Peyer's patch (tissue), 4 donors: ENCODE results near the gene ACOT9.

Experiments used
- CTCF ChIP-seq, 6 experiments: fragments of 450-650 bp in 4 of 6; fragments of 200-600 bp in 2 of 6; sonication (generic) in 1 of 6; IDR thresholded peaks; one replicate each; pipeline ENCODE4 v1.5.1; 2017 to 2019; ENCODE audit warnings: antibody characterized with exemption in 6 of 6, mild to moderate bottlenecking in 3 of 6, moderate library complexity in 1 of 6
- POLR2A ChIP-seq, 2 donors: fragments of 450-650 bp; IDR thresholded peaks; one replicate each; pipeline ENCODE4 v1.5.1; 2017; ENCODE audit warnings: antibody characterized with exemption in 2 of 2, mild to moderate bottlenecking in 2 of 2, moderate library complexity in 2 of 2

GRCh38 chrX:23787745-23788118 lies 44.7 kb upstream of the ACOT9 start:
- TF ChIP-seq CTCF (IDR thresholded peaks at IDR 0.05) (no peak), POLR2A (IDR thresholded peaks at IDR 0.05) (no peak)
